NCI-H1105 treated with DMSO at 0.1 percent for 48 hours (cell line): ENCODE data around the gene CNNM4.
"Not testable (repeated sequence)": the region's sequence is repeated elsewhere in the genome, so short reads cannot be mapped to it uniquely, and the experiment has no call there.

Experiments
- DNase-seq: peaks from one replicate; lab custom pipeline; 2025; lab: John Stamatoyannopoulos, UW

CNNM4 gene

GRCh38 chr2:96792772-96793749, 32.4 kb downstream of the CNNM4 start:
- no peak for DNase-seq

DNA sequence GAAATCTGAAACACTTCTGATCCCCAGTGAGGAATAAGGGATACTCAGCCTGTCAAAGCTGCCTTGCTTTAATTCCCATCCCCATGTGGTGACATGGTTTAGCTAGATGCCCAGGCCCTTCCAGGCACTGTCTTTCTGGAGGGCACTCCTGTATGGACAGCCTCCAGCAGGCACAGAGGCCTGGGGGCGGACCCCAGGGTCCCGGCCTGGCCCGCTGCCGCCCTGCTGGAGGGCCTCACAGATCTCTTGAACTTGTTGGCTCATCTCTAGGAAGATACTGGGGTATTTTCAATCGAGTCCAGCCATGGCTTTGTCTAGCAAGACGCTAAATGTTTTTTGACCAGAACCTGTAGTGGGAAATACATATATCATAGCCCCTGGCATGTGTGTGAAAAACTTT, 34.4 kb downstream of the CNNM4 start:
- no peak for DNase-seq

- not testable (repeated sequence) for DNase-seq
These were observed 35.8 kb downstream of the CNNM4 start for GRCh38 chr2:96796497-96796896.

DNA sequence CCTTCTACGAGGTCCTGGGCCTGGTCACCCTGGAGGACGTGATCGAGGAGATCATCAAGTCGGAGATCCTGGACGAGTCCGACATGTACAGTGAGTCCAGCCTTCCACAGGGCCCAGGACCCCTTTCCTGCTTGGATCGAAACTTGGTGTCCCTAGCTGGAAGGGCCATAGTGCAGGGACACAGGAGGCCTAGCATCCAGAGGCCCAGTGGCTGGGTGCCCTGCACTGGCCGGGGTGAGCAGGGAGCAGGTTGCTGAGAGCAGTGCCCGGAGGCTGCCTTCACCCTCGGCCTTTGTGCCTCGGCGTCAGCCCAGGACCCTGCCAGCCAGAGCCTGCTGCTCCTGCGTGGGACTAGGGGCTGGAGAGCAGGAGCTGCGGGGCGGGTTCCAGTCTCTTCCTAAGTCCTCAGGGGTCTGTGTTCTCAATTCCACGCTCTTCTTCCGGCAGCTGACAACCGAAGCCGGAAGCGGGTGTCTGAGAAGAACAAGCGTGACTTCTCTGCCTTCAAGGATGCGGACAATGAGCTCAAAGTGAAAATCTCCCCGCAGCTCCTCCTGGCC, 36.4 kb downstream of the CNNM4 start:
- no peak for DNase-seq

DNA sequence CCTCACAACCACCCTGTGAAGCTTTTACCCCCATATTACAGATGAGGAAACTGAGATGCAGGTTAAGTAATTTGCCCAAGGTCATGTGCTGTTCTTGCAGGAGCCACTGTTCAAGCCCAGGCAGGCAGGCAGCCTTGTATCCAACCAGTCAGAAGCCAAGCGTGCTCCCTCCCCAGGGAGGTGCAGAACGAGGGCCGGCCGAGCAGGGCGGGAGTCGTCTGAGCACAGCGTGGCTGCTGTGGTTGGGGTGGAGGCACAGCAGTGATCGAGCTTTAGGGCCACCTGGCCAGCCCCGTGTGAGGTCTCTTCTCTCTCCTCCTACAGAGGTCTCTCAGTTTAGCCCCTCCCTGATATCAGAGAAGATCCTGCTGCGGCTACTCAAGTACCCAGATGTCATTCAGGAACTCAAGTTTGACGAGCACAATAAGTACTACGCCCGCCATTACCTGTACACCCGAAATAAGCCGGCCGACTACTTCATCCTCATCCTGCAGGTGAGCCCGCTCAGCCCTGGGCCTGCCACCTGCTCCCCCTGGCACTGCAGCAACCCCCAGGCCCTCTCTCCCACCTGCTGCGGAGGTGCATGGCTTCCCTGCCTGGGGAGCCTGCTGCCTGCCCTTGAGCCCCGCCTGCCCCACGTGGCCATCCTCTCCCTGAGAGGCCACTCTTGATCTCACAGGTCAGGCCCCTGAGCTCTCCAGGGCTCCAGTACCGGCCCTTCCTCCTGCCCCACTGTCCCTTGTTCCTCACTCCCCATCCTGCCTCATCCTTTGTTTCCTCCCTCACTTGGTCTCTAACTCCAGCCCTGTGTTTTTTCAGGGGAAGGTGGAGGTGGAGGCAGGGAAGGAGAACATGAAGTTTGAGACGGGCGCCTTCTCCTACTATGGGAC, 38.3 kb downstream of the CNNM4 start:
- no peak for DNase-seq

- DNase-seq: no peak
These were observed 38.9 kb downstream of the CNNM4 start for GRCh38 chr2:96799623-96799935.

DNA sequence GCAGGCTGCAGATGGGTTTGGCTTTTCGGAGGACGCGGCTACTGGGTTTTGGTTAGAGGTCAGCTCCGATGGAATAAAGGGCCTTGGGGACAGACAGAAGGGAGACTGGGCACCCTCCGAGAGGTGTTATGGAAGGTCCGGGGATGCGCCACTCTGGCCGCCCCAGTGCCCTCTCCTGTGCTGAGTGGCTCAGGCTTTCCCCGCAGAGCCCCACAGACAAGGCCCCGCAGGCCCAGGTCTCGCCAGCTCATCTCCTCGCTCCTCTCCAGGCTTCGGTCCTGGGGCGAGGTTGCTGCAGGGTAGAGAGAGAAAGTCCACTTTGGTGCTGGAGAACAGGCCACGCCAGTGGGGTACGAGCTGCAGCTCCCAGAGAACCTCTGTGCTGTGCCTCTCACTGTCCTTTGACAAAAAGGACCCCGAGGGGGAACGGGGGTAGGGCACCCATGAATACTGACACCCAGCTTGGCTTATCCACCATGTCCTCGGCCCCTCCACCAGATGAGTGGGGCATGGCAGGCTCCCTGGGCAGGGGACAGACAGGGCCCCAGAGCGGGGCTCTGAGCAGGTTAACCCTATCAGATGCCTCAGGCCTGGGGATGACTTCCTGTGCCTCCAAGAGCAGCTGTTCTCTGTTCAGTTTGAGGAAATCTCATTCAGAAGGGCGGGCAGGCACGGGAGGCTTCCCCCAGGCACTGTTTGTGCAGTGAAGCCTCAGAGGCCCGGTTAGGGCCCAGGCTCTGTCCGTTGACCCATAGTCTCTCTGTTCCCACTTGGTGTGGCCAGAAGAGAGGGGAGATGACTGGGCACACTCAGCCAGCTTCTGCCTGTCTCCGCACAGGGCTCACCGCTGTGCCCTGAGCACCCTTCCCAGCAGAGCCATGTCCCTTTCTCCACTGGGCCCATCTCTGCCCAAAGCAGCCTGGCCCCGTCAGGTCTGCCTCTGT, 39.6 kb downstream of the CNNM4 start:
- DNase-seq: no peak

GRCh38 chr2:96801005-96801785, 40.5 kb downstream of the CNNM4 start:
- peak; percentile 49 for DNase-seq

GRCh38 chr2:96801786-96802595, 41.3 kb downstream of the CNNM4 start:
- DNase-seq: no peak

DNA sequence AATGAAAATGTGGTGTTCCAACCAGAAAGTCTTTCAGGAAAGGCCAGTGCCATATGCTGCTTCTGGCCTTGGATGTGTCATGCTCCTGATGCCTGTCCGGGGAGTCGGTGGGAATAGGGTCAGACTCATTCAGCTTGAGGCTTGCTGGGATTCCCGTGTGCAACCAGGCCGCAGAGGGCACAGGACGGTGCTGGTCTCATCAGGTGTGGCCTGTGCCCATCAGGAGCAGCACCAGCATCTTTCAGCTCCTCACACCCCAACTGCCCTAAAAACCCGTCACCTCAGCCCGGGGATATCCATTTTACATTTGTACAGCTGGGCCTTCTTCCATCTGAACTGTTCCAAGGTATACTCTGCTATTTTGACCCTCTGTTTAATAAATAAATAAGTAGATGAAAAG, 42.0 kb downstream of the CNNM4 start:
- no peak for DNase-seq

DNA sequence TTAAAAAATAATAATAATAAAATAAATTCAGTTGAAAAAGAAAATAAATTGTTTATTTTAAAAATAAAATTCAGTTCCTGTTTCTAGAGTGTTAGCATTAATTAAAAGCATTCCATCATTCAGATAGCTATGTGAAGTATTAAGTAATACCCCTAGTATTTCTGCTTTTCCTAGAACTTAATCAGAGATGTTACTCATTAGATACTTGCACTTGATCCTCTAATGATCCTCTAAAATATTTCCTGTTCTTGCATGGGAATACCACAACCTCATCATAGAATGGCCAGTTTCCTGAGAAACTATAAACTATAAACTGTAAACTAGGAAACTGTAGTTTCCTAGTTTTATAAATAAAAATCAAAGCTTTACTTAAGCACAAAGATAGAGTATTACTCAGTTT, 44.3 kb downstream of the CNNM4 start:
- DNase-seq: no peak

DNA sequence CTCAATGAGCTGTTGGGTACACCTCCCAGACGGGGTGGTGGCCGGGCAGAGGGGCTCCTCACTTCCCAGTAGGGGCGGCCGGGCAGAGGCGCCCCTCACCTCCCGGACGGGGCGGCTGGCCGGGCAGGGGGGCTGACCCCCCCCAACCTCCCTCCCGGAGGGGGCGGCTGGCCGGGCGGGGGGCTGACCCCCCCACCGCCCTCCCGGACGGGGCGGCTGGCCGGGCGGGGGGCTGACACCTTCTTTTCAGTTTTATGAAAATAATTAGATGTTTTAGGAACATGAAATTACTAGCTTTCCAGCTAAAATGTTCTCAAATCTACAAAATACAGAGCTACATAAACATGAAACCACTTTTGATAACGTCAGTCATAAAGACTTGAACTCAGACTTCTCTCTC, 45.2 kb downstream of the CNNM4 start:
- not testable (repeated sequence) for DNase-seq

DNA sequence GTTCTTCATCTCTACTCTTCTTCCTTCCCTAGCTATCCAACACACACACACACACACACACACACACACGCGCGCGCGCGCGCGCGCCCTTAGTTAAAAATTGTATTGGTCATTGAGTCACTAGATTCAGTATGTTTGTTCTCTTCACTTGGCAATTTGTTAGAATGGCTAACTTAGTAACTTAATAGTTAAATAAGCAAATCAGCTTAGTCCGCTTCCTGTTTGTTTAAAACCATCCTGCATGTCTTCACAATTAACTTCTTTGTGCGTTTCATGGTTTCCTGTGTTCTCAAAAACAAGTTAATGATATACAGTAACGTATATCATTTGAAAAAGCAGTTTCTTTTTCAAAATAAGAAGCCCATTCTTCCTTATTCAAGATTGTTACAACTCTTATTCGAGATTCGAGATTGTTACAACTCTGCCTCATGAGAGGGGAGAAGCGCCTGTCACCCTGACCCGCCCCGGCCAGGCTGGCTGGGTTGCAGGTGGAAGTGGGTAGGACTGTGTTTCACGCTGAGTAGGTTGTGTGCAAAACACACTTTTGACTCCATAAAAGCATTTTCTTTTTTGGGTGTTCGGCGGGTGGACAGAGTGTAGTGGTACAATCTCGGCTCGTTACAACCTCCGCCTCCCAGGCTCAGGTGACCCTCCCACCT, 45.9 kb downstream of the CNNM4 start:
- DNase-seq: no peak

- no peak for DNase-seq
These were observed 46.4 kb downstream of the CNNM4 start for GRCh38 chr2:96807127-96807471.

GRCh38 chr2:96808176-96808837, 47.6 kb downstream of the CNNM4 start:
- DNase-seq: no peak

DNA sequence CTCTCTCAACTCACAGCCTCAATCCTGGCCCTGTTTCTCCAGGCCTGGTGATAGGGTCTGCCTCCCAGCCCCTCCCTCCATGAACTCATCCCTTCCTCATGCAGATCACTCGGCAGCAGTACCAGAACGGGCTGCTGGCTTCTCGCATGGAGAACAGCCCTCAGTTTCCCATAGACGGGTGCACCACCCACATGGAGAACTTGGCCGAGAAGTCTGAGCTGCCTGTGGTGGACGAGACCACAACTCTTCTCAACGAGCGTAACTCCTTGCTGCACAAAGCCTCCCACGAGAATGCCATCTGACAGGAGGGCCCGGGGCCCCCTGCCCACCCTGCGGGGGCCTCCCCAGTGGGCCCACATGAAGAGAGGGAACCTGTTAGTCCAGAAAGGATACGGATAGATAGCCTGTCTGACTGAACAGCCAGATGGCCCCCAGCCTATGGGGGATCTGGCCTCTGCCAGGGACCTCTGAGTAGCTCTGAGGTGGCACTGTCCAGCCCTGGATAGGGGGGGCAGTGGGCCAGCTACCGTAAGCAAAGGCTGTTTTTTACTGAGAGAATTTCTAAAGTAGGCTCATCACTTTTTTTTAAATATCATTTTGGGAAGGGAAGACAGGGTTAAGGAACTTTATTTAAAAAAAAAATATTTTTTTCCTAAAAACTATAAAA, 48.6 kb downstream of the CNNM4 start:
- no peak for DNase-seq

DNA sequence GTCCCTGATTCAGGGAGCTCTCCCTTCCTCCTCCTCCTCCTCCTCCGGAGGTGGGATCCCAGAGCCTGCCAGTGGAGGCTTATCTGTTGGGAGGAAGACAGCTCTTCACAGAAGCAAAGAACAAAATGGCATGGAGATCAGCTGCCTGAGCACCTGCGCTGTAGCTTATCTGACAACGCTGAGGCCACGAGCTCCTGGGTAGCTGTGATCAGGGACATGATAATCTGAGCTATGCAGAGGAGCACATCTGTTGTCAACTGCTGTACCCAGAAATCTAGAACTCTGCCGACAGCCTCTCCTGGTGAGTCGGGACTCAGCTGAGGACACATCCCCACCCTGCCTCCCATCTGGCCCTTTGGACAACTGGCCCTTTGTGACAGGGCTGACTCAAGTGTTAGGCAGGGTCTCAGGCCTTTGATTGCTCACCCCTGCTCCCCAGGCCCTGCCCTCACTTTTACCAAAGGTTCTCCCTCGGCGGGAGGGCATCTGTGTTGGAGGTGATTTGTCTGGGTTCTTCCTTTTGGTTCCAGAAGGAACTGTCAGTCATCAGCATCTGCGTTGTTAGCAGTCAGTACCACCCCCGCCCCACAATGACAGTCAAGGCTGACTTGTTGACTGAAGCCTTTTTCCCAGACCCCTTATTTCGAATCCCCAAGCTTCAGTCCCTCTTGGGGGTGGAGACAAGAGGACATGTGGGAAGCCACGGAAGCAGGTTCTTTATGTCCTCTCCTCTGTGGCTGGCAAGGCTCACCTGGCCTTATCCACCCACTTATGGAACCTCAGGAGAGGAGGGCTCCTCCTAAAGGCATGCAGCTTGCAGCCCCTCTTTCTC, 49.5 kb downstream of the CNNM4 start:
- no peak for DNase-seq
